RWPE2 (cell line): ENCODE results near the gene ALPI.

ENCODE experiments used
- ATAC-seq: fragments of 200-7000 bp; cut with Tn5 transposase; 3 replicates; pipeline ENCODE4 v1.9.1; 2021; ENCODE audit warnings: low read depth
- DNase-seq: peaks from one replicate; pipeline ENCODE4 v3.0.0-alpha.2; 2020; ENCODE audit warnings: low spot score
- H3K27ac ChIP-seq: fragments of 450-650 bp; 2 replicates; pipeline ENCODE4 v1.5.1; 2017; ENCODE audit warnings: mild to moderate bottlenecking; ENCODE audit not compliant: poor library complexity, severe bottlenecking
- H3K27me3 ChIP-seq: fragments of 250-450 bp; sonication (Bioruptor Pico); 2 replicates; pipeline ENCODE4 v1.5.1; 2021; ENCODE audit warnings: mild to moderate bottlenecking, moderate library complexity; ENCODE audit not compliant: insufficient read depth, poor library complexity, severe bottlenecking
- H3K36me3 ChIP-seq: fragments of 250-450 bp; sonication (Bioruptor Pico); 2 replicates; pipeline ENCODE4 v1.5.1; 2020; ENCODE audit warnings: low read depth, mild to moderate bottlenecking, moderate library complexity
- H3K4me1 ChIP-seq: fragments of 250-450 bp; sonication (Bioruptor Pico); 2 replicates; pipeline ENCODE4 v1.5.1; 2021; ENCODE audit warnings: mild to moderate bottlenecking, moderate library complexity; ENCODE audit not compliant: insufficient read depth, poor library complexity, severe bottlenecking
- H3K4me3 ChIP-seq: fragments of 250-450 bp; sonication (Bioruptor Pico); 2 replicates; pipeline ENCODE4 v1.5.1; 2021; ENCODE audit warnings: mild to moderate bottlenecking, moderate library complexity; ENCODE audit not compliant: severe bottlenecking
- H3K9me3 ChIP-seq: fragments of 250-450 bp; sonication (Bioruptor Pico); 2 replicates; pipeline ENCODE4 v1.5.1; 2021; ENCODE audit warnings: mild to moderate bottlenecking, moderate library complexity; ENCODE audit not compliant: severe bottlenecking
- TF ChIP-seq, protein P1 (sequence below): fragments of 450-650 bp; IDR thresholded peaks from one replicate; pipeline ENCODE4 v1.5.1; 2017; ENCODE audit warnings: mild to moderate bottlenecking, moderate library complexity; ENCODE audit not compliant: poor library complexity, severe bottlenecking

Gene ALPI

DNA sequence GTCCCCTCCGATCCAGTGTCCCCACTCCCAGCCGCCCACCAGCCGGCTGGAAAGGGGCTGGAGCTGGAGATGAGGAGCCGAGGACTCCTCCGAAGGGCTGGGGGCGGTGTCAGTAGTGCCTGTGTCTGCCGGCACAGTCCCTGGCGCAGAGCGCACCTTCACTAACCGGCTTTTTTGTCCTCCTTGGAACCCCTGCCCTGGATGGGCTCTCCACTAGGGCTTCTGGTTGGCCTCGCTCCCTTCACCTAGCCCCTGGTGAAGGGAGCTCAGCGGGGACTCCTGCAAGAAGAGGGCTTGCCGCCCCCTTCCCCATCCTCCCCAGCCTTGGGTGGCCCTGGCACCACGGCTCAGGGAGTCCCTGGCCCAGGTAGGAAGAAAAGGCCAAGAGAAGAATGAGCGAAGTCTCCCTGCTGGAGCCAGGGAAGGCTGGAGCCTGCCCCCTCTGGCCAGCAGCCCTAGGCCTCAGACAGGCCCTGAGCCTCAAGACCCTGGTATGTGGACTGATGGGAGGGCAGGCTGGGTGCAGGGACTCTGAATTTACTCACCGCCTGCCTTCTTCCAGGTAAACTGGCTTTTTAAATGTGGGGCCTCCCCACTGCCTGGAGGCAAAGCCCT lies 32.3 kb downstream of the ALPI start:
- Histone ChIP-seq H3K4me1 (no peaks in the 10 kb centered on the region), H3K9me3 (no peaks in the 10 kb centered on the region), H3K4me3 (no peak overlapping the region), H3K27me3 (peaks cover 48% of the 10 kb centered on the region), H3K36me3 (no peaks in the 10 kb centered on the region), H3K27ac (no peak overlapping the region)
- TF ChIP-seq, protein P1, sequence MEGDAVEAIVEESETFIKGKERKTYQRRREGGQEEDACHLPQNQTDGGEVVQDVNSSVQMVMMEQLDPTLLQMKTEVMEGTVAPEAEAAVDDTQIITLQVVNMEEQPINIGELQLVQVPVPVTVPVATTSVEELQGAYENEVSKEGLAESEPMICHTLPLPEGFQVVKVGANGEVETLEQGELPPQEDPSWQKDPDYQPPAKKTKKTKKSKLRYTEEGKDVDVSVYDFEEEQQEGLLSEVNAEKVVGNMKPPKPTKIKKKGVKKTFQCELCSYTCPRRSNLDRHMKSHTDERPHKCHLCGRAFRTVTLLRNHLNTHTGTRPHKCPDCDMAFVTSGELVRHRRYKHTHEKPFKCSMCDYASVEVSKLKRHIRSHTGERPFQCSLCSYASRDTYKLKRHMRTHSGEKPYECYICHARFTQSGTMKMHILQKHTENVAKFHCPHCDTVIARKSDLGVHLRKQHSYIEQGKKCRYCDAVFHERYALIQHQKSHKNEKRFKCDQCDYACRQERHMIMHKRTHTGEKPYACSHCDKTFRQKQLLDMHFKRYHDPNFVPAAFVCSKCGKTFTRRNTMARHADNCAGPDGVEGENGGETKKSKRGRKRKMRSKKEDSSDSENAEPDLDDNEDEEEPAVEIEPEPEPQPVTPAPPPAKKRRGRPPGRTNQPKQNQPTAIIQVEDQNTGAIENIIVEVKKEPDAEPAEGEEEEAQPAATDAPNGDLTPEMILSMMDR: no peak
- DNase-seq (peak; percentile 38), ATAC-seq (peak; percentile 17; the same call in 1 of the 3 replicates)

DNA sequence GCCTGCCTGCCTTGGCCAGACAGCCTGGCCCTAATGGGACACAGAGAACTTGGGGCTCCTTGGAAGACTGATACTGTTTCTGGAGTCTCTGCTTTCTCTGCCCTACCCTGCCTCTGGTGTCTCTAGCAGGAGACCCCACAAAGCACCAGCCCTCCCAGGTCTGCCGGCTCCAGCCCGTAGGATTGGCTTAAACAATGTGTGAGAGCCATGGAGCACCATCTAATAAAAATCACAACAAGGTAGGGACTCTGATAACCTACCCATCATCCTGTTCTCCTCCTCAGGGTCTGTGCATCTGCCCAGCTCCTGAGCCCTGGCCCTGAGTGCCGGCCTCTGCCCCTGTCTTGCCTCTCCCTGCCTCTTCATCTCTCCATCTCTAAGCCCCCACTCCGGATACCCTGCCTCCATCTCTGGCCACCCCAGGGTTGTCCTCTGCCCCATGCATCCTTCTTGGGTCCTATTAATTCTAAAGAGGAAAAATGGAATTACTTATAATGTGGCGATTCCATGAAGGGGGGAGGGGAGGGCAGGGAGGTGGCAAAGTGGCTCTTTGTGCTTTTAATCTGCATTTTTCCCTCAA lies 32.9 kb downstream of the ALPI start:
- no peaks in the 10 kb centered on the region for H3K36me3 ChIP-seq
- H3K4me3 ChIP-seq: no peak overlapping the region
- peaks cover 48% of the 10 kb centered on the region for H3K27me3 ChIP-seq
- DNase-seq (peak; percentile 28), ATAC-seq (no peak)
- no peak overlapping the region for H3K27ac ChIP-seq
- H3K4me1 ChIP-seq: no peaks in the 10 kb centered on the region
- H3K9me3 ChIP-seq: no peaks in the 10 kb centered on the region
- TF ChIP-seq, protein P1: no peak

DNA sequence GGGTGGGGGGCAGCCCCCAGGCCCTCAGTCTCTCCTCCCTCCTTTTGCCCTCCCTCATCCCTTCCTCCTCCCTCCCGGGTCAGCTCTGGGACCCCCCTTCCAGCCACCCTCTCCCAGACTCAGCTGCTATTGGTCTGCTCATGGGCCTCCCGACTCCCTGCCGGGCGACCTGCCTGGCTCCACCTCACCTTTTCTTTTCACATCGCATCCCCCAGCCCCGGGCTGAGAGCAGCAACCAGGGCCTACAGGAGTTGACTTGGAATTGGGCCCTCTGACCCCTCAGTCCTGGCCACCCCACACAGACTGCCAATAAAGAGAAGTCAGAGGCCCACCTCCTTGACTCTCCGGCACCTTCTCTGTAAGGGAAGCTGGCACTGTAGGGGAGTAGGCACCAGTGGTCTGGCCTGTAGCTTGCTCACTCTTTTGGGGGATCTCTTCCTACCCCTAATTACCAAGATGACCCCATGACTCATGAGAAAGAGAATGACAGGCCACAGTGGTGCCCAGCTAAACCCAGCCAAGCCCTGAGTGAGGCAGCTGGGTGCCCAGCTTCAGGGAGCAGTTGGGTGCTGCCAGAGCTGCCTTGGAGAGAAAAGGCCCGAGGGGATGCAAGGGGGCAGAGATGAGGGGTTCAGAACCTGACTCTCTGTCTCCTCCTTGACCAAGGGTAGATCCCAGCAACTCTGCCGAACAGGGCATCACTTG lies 33.7 kb downstream of the ALPI start:
- Histone ChIP-seq H3K4me1 (no peaks in the 10 kb centered on the region), H3K27ac (no peak overlapping the region), H3K36me3 (no peaks in the 10 kb centered on the region), H3K27me3 (peaks cover 43% of the 10 kb centered on the region), H3K9me3 (no peaks in the 10 kb centered on the region), H3K4me3 (no peak overlapping the region)
- peak; percentile 38 for DNase-seq
- TF ChIP-seq, protein P1: no peak
- no peak for ATAC-seq

DNA sequence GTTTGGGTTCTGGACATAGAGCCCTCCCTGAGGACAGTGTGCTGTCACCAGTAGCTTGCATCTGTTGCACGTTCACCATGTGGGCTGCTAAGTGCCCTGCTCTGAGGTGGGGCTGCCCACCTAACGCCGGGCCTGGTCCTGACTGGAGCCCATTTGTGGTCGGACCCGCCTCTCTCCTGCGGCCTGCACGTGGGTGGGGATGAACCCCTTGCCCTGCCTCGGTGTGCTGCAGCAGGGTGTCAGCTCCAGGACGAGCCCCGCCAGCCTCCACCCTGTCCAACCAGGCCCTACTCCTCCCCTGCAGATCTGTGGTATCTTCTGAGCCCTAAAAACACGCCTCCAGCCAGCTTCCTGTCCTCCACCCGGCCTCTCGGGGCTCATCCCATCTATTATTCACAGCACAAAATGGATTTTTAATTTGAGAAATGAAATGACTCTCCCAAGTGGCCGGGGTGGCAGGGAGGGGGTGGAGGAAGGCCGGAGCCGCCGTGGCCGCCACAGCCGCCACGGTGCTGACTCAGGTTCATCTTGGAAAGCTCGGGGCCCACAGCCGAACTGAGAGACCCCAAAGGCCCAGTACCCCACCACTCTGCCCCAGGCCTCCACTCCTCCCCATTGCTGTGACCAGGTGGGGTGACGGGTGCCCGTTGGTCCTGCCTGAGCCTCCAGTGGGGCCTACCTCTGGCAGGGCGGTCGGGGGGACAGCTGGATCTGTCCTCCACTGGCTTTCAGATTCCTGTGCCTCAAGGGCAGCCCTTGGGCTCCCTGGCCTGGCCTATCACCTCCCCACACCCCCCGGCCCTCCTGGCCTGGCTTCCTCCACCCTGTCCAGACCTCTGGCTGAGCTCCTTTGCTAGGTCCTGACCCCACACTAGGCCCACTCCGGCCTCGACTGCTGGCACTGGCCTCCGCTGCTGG lies 34.5 kb downstream of the ALPI start:
- H3K27me3 ChIP-seq: peaks cover 35% of the 10 kb centered on the region
- ATAC-seq (no peak), DNase-seq (peak; percentile 60)
- no peaks in the 10 kb centered on the region for H3K36me3 ChIP-seq
- H3K4me3 ChIP-seq: no peak overlapping the region
- no peak overlapping the region for H3K27ac ChIP-seq
- TF ChIP-seq, protein P1: no peak
- no peaks in the 10 kb centered on the region for H3K4me1 ChIP-seq
- no peaks in the 10 kb centered on the region for H3K9me3 ChIP-seq
